NT2/D1 (cell line): Measurements from ENCODE around the gene ARPP21.

Experiments
- SUZ12 ChIP-seq: IDR thresholded peaks from 2 replicates; pipeline ENCODE4 v1.6.1; 2011; ENCODE audit not compliant: insufficient read length, insufficient read depth; ENCODE audit errors: extremely low read depth
- YY1 ChIP-seq: IDR thresholded peaks from 2 replicates; pipeline ENCODE4 v1.6.1; 2011; ENCODE audit not compliant: insufficient read length, insufficient read depth

- TF ChIP-seq SUZ12 (no peak), YY1 (no peak)
These were observed 4.2 kb downstream of the ARPP21 start for GRCh38 chr3:35643495-35643894.
